SK-N-DZ (cell line): ENCODE measurements around the gene C1orf116.
"Not testable (repeated sequence)": the region's sequence is repeated elsewhere in the genome, so short reads cannot be mapped to it uniquely, and the experiment has no call there.

ENCODE experiments used
- DNase-seq: peaks from one replicate; pipeline ENCODE4 v3.0.0-alpha.2; 2015; ENCODE audit warnings: low spot score

C1orf116 gene

DNA sequence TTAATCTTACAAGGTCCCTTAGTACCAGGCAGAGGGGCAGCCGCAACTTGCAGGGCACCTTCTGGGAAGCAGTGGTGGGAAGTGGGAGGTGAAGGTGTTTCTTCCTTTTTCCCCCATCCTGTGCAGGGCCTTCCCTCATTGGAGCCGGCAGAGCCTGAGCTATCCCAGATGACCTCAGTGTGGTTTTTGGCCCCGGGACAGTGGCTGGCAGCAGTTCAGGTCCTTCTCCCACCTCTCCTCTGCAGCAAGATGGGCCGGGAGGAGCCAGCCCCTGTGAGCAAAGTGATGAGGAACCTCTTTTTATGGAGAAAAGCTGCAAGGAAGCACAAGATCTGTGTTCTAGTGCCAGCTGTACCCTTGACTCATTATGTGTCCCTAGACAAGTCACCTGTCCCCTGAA is 27.3 kb upstream of the C1orf116 start:
- no peak for DNase-seq

GRCh38 chr1:207058878-207059867 is 26.6 kb upstream of the C1orf116 start:
- DNase-seq = no peak

GRCh38 chr1:207058252-207058651 is 25.7 kb upstream of the C1orf116 start:
- no peak for DNase-seq

GRCh38 chr1:207056673-207057072 is 24.1 kb upstream of the C1orf116 start:
- DNase-seq = no peak

DNA sequence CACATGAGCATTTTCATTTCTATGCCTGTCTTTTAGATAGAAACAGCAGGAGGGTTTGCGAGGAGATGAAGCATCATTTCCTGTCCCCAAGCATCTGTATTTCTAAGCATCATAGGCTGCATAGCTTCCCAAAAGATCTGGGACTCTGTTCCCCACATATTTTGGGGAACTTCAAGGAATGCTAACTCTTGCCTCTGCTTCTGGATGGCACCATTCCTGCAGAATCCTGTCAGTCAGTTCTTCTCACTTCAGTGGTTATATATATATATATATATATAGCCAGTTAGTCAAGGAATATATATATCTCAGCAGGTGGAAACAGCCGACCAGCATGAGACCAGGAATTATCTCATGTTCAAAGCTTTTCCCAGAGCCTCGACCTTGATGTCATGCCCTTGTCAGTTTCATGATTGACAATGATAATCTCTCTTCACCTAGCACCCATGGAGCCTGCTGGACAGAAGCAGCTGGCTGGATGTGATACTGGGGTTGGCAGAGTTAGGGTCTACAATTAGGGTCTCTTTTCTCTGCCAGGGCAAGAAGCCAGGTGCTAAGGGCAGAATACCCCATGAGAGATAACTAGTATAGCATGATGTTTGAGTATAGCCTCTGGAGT is 22.9 kb upstream of the C1orf116 start:
- no peak for DNase-seq

DNA sequence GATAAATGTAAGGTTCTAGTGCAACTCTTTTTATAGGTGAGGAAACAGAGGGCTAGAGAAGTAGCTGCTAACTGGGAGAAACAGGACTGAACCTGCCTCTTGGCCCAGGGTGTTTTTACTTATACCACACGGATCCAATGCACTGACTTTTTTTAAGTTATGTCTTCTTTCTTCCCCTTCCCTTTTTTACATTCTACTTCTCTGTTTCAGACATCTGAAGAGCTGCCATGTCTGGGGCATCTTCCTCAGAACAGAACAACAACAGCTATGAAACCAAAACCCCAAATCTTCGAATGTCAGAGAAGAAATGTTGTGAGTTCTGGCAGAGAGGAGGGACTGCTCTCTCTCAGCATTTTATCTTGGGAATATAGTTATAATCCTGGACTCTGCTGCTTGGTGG is 21.9 kb upstream of the C1orf116 start:
- no peak for DNase-seq

- peak; percentile 93 for DNase-seq
Measured at GRCh38 chr1:207052911-207053769, 20.6 kb upstream of the C1orf116 start, which contains the start of gene PFKFB2. TSS of gene PFKFB2 (plus strand) at chr1:207053275. CDS start at chr1:207054718, 1,443 bp downstream.

- no peak for DNase-seq
Measured at GRCh38 chr1:207051191-207051943, 18.8 kb upstream of the C1orf116 start, which contains the start of gene YOD1. TSS of gene YOD1 (minus strand) at chr1:207051208. CDS start at chr1:207051030, 178 bp downstream.

GRCh38 chr1:207050480-207051190 is 18.1 kb upstream of the C1orf116 start:
- DNase-seq = peak; percentile 89

GRCh38 chr1:207049974-207050391 is 17.4 kb upstream of the C1orf116 start:
- DNase-seq = peak; percentile 42

GRCh38 chr1:207049514-207049913 is 17.0 kb upstream of the C1orf116 start:
- no peak for DNase-seq

- DNase-seq = no peak
Measured at GRCh38 chr1:207049054-207049453, 16.5 kb upstream of the C1orf116 start.

- no peak for DNase-seq
Measured at GRCh38 chr1:207048041-207048440, 15.5 kb upstream of the C1orf116 start.

DNA sequence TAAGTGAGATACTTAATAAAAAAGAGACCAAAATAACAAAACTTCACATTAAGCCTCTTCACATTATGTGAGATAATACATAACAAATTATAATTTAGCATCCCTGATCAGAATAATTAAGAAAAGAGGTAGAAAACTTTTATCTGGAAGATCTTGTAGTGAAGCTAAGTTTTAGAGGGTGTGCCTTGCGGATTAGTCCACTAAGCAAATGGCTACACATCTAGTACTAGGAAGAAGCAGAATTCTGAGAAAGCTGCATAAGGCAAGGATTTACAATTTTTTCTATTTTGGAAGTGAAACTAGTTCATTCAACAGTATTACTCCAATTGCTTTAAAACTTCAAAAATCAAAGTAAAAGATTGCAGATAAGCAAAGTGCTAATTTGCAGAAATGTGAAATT is 14.9 kb upstream of the C1orf116 start:
- DNase-seq = no peak

GRCh38 chr1:207045453-207045852 is 12.9 kb upstream of the C1orf116 start:
- DNase-seq = no peak

- DNase-seq = not testable (repeated sequence)
Measured at GRCh38 chr1:207041397-207041796, 8.8 kb upstream of the C1orf116 start.

DNA sequence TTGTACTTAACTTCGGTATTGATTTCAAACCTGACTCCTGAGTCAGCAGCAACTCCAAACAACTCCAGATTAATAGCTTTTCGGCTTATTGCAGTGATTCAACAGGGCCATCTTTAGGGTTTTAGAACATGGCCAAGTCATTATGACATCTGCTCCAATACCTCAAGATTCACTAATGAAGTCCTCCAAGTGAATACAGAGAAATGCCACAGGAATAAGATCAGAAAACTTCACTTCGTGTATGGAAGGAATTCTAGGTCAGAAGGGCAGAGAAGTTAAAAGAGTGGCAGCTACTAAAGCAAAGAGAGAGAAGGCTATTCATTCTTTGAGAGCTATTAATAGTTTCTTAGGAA is 7.6 kb upstream of the C1orf116 start:
- DNase-seq = no peak

- DNase-seq = no peak
Measured at GRCh38 chr1:207039380-207040180, 7.0 kb upstream of the C1orf116 start.

- no peak for DNase-seq
Measured at GRCh38 chr1:207036865-207037264, 4.3 kb upstream of the C1orf116 start.
